ENCODE data around the gene STRIP2.

DNA sequence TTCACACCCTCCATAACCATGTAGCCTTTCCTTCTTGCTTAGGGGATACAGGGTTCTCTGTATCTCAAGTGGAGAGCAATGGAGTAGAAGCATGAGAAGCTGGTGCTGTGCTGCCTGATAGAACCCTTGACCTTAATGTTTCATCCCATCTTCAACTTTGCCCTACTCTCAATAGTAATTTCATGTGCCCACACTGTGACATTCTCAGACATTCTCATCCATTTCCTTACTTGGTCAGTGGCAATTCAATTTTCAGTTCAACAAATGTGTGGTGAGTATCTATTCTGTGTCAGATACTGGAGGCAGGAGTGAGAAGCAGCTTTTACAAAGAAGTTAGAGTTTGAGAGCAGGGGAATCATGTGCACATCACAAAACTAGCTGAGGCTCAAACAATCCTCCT, 16.1 kb downstream of the STRIP2 start:
- TF ChIP-seq, protein P1, sequence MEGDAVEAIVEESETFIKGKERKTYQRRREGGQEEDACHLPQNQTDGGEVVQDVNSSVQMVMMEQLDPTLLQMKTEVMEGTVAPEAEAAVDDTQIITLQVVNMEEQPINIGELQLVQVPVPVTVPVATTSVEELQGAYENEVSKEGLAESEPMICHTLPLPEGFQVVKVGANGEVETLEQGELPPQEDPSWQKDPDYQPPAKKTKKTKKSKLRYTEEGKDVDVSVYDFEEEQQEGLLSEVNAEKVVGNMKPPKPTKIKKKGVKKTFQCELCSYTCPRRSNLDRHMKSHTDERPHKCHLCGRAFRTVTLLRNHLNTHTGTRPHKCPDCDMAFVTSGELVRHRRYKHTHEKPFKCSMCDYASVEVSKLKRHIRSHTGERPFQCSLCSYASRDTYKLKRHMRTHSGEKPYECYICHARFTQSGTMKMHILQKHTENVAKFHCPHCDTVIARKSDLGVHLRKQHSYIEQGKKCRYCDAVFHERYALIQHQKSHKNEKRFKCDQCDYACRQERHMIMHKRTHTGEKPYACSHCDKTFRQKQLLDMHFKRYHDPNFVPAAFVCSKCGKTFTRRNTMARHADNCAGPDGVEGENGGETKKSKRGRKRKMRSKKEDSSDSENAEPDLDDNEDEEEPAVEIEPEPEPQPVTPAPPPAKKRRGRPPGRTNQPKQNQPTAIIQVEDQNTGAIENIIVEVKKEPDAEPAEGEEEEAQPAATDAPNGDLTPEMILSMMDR (IDR thresholded peaks at IDR 0.05; ENCODE audit: poor library complexity, severe bottlenecking): no peak
- TF ChIP-seq EZH2 (IDR thresholded peaks at IDR 0.05; ENCODE audit: borderline replicate concordance, insufficient read depth, low read length, poor library complexity, severe bottlenecking): no peak
- no peak for TF ChIP-seq POLR2AphosphoS5 (IDR thresholded peaks at IDR 0.05)
- no peak for TF ChIP-seq SMC3 (conservative IDR thresholded peaks at IDR 0.05; ENCODE audit: poor library complexity)
- no peak for TF ChIP-seq EP300 (conservative IDR thresholded peaks at IDR 0.05; ENCODE audit: poor library complexity, severe bottlenecking)
- TF ChIP-seq MXI1 (conservative IDR thresholded peaks at IDR 0.05; ENCODE audit: poor library complexity, severe bottlenecking): no peak
- no peak for TF ChIP-seq RAD21 (conservative IDR thresholded peaks at IDR 0.05)

Measured in neural cell (in vitro differentiated cells).